Astrocyte (in vitro differentiated cells and primary cell): ENCODE results near the gene PGD.

Source experiments
- CTCF ChIP-seq: IDR thresholded peaks from 2 replicates; pipeline ENCODE4 v1.5.1; 2011; ENCODE audit warnings: low read depth, mild to moderate bottlenecking, inconsistent platforms, low read length, moderate library complexity; ENCODE audit not compliant: insufficient read depth
- EZH2 ChIP-seq: IDR thresholded peaks from 2 replicates; pipeline ENCODE4 v1.6.1; 2012; ENCODE audit warnings: mild to moderate bottlenecking, low read length, inconsistent platforms; ENCODE audit not compliant: insufficient read depth

DNA sequence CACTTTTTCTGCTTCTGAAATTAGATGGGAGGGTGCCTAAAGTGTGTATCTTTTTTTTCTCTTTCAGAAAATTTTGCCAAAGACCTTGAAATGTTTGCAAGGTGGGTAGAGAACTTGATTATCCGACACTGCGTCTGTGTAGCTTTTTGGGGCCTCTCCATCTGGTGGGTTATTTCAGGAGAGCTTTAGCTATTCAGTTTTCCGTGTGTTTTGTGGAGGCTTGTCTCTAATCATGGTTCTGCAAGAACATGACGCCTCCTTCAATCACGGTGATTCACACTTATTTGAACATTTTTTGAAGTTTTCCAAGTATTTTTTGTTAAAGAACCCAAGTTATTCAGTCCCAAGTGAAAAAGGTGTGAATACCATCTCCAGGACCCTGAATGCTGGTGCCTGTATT lies 35.7 kb downstream of the PGD start:
- no peak for TF ChIP-seq CTCF
- no peak for TF ChIP-seq EZH2
